ENCODE data around the gene FUT6.

Gene FUT6

DNA sequence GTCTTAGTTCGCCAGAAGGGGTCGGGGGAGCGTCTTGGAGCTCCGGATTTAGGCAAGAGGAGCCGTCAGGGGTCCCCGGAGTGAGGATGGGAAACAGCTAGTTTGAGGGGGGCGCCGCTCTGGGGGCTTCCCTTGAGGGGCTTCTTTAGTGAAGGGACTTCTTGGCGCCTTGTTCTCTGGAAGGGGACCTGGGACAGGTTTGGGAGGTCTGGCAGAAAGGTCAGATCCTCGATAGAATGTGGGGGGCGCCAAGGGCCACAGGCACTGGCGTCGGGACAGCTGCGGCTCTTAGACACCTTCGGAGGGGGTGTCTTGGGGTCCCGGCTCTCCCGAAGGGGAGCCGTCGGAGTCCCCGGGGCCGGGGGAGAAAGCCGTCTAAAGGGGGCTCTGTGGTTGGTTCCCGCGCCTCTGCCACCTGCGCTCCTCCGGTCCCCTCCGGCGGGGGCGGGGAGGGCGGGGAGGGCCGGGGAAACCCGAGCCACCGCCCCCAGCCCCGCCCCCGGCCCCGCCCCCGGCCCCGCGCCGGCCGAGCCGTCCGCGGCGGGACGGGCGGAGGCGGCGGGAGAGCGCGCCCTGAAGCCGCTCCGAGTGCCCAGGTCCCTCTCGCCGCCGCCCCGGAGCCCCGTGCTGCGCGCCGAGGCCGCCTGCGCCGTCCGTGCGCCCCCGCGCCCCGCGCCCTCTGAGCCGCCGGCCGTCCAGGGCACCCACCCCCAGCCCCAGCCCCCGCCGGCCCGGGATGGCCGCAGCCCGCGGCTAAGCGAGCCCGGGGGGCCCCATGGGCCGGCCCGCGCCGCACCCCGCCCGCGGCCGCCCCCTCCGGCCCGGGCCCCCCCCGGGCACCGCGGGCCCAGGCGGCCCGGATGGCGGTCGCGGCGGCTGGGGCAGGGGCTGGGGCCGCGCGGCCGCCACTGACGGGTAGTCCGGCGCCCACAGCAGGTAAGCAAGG lies 34.7 kb downstream of the FUT6 start, which contains the start of gene NRTN:
NRTN (plus strand) TSS at position 552 of the 946 bp plus-strand sequence. CDS start 19,099 bp downstream, outside the sequence.
- peak; percentile 47 for DNase-seq (ENCODE audit: low read depth)

DNA sequence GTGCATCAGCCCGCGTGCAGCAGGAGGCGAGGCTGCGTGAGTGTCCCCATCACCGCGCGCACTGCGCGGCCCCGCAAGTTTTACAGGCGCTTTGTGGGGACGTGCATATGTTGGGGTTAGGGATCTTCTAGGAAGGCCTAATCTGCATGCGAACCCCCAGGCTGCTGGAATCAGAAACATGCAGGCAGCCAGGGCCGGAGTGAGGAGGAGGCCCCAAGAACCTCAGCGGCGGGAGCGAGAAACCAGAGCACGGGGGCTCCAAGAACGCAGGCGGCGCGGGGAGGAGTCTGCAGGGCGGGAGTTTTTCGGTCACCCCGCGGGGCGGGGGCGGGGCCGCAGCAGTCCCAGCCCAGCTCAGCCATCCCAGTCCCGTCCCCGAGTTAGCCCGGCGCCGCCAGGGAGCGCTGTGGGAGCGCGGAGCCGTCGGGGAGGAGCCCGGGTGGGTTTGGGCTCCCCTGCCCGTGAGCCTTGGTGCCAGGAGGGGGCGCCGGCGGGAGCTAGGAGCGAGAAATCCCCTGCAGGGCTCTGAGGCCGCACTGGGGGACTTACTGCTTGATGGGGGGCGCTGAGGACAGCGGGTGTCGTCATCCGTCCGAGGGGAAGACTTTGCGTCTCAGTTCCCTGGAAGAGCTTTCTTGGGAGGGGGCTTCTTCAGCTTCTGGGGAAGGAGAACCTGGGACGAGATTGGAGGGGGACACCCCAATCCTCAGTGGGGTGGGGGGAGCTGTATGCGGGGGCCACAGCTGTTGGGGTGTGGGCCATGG lies 35.6 kb downstream of the FUT6 start:
- peak; percentile 92 for DNase-seq (ENCODE audit: low read depth)

DNA sequence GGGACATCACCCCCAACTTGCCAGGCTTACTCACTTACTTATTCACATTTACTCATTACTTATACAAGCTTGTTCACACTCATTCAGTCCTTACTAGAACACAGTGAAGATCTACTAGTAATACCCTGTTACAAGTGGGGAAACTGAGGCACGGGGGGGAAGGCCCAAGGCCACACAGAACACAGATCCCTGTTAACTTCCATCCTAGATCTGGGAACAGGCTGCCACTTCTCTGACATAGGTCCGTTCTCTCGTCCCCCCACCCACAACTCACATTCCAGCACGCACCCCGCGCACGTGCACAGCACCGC lies 36.1 kb downstream of the FUT6 start:
- no peak for DNase-seq (ENCODE audit: low read depth)

DNA sequence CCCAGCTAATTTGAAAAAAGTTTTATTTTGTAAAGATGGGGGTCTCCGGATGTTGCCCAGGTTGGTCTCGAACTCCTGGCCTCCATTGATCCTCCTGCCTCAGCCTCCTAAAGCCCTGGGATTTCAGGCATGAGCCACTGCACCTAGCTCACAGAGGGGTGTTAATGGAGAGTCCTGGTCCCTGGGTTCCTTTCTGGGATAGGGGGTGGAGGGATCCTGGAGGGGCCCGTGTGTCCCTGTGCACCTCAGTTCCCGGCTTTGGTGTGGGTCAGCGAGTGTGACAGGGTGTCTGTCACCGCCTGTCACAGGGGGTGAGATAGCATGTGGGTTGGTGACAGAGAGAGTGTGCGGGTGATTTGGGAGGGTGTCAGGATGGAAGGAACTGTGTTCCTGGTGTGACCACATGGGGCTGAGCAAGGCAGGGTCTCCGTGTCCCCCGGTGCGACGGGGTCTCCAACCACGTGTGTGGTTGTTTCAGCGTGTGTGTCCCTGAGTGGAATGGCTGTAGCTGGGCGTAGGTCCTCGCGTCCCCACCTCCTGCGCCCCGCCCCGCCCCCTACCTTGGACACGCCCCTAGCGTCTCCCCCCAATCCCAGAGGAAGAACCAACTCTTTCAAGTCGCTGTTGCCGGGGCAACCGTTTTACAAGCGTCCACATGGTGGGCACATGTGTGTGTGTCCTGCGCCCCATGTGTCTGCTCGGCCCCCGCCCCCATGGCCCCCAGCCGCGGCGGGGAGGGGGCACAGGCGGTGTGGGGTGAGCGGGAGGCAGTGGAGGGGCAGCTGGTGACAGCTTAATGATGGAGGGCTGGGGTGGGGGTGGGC lies 37.5 kb downstream of the FUT6 start:
- no peak for DNase-seq (ENCODE audit: low read depth)

DNA sequence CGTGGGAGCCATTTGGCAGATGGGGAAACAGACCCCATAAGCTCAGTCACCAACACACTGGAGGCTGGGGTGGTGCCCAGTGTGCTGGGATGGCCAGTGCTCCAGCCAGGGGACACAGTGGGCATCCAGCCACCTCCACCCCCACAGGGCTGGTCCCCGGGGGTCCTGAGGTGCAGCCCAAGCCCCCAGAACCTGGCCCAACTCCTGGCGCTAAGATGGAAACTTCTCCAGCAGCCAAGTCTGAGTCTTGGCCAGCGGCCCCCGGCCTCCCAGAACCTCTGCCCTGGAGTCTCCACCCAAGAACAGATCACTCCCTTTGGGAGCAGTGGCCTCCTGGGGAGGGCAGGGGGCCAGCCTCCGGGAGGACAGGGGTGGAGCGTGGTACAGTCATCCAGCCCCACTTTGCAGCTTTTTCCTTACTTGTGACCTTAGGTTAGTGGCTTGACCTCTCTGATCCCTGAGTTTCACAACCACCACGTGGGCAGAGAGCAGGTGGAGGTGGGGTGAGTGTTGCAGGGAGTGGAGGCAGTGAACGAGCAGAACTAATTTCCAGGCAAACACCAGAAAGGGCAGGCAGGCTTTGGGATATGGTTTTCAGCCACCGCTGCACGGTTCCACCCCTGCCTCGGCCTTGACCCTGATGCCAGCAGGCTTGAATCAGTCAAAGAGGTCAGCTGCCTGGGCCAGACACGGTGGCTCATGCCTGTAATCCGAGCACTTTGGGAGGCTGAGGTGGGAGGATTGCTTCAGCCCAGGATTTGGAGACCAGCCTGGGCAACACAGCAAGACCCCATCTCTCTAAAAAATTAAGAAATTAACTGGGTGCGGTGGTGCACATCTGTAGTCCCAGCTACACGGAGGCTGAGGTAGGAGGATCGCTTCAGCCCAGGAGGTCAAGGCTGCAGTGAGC lies 38.9 kb downstream of the FUT6 start:
- DNase-seq (ENCODE audit: low read depth), result no peak

DNA sequence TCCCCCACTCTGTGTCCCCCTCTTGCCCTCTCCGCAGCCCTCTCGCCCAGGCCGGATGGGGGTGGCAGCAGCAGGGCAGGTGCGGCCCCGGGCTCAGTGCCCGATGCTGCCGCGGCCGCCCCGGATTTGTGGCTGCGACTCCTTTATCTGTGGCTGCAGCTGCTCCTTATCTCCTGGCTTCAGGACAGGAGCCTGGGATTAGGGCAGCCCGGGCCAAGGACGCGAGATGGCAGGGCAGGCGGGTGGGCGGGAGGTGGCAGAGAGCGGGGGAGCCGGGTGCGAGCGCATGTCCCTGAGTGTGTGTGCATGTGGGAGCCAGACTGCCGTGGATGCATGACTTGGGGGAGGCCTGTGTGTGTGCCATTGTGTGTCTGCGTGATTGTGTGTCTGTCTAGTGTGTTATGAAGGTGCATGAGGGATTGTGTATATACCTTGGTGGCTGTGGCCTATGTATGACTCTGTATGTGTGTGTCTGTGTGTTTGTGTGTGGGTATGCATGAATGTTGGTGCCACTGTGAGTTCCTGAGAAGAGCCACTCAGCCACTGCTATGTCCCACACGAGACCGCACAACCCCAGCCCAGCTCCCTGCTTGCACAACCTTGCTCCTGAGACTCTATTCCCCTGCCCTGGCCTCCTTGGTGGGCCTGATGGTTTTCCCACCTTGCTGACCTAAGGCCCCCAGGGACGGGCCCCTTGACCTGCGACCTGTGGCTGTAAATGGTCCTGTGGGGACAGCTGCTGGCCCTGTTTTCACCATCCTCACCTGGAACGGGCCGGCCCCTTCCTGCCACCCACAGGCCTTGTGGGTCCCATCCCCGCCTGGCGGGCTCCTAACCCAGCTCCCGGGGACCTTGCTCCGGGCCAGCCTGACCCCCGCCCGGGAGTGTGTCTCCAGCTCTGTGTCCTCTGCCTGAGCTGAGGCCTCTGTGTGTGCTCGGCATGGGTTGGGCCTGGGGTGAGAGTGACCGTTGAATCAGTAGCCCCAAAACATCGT lies 40.0 kb downstream of the FUT6 start:
- no peak for DNase-seq (ENCODE audit: low read depth)

DNA sequence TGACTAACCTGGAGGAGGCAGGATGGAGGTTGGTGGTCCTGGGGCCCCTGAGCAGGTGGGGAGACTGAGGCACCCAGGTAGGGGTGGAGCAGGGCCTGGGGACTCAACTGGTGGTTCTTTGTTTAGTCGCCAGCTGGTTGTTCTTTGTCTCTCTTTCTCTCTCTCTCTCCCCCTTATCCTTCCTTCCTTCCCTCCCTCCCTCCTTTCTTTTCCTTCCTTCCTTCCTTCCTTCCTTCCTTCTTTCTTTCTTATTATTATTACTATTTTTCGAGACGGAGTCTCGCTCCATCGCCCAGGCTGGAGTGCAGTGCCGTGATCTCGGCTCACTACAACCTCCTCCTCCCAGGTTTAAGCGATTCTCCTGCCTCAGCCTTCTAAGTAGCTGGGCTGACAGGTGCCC lies 41.3 kb downstream of the FUT6 start:
- no peak for DNase-seq (ENCODE audit: low read depth)

DNA sequence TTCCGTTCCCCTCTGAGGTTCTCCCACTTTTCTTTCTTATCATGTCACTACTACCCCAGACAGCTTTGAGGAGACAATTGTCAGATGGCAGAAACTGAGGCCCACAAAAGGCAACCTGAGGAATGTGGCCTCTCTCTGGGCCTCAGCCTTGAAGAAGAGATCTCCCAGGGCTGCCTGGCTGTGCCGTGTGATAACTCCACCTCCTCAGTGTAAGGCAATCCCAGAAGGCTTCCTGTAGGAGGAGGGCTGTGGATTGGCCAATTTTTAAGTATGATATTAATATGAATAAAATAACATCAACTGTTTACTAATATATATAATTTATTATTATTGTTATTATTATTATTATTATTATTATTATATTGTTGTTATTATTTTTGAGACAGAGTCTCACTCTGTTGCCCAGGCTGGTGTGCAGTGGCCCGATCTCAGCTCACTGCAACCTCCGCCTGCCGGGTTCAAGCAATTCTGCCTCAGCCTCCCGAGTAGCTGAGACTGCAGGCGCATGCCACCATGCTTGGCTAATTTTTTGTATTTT lies 44.1 kb downstream of the FUT6 start:
- DNase-seq (ENCODE audit: low read depth), result no peak

DNA sequence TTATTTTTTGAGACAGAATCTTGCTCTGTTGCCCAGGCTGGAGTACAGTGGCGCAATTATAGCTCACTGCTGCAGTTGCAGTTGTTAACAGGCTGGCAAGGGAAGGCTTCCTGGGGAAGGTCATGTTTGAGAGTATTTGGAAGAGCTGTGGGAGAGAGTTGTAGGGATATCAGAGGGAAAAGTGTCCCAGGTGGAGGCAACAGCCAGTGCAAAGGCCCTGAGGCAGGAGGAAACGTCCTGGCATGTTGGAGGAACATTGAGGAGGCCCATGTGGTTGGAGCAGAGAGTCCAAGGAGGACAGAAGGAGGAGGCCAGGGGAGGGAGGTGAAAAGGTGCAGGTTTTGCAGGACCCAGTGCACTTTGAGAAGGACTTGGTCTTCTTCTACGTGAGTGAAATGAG lies 46.3 kb downstream of the FUT6 start:
- no peak for DNase-seq (ENCODE audit: low read depth)

DNA sequence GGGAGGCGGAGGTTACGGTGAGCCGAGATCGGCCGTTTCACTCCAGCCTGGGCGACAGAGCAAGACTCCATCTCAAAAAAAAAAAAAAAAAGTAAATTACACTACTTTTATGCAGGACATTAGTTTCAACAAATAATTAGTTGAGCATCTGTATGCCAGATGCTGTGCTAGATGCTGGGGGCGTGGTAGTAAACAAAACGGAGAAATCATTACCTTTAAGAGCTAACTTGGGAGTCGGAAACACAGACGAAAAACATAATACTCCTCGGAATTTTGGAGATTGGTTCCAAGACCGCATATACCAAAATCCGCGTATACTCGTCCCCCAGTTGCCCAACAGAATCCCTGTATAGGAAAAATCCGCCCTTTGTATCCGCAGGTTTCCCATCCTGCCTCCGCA lies 47.3 kb downstream of the FUT6 start:
- DNase-seq (ENCODE audit: low read depth), result no peak

DNA sequence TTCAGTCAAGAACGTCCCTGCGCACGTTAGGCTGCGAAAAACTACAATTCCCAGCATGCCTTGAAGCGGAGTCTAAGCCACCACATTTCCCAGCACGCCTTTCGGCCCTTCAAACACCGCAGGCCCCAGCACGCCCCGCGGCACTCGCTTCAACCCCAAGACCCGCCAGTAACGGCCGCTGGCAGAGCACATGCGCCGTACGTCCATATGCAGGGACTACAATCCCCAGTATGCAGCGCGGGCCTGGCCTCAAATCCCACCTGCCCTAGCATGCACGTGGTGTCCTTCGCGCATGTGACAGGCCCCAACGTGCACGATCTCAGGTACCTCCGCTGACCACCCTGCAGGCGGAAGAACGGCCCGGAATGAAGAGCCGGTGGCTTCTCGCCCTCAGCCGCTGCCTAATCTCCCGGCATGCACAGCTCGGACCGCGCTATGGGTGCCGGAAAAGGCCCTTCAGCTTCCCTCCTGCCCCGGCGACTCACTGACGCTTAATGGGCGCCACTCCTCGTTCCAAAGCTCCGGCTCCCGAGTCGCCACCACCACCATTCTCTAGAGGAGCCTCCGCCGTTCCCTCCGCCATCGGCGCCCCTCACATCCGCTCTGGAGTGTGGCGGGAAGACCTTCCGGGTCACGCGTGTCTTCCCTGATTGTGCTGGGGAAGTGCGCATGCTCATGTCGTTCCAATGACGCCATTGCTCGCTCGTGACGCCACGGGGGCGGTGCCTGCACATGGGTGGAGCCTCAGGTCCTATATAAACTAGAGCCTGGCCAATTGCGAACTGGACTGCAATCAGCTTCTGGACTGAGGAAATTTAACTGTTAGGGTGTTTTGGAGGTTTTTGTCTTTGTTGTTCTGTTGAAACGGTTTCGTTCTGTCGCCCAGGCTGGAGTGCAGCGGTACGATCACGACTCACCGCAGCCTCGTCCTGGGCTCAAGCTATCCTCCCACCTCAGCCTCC lies 48.7 kb downstream of the FUT6 start, which contains the start of gene DUS3L:
DUS3L (minus strand) TSS at position 605 of the 962 bp plus-strand sequence; CDS start at position 583, 22 bp downstream.
- DNase-seq (ENCODE audit: low read depth), result peak; percentile 94

DNA sequence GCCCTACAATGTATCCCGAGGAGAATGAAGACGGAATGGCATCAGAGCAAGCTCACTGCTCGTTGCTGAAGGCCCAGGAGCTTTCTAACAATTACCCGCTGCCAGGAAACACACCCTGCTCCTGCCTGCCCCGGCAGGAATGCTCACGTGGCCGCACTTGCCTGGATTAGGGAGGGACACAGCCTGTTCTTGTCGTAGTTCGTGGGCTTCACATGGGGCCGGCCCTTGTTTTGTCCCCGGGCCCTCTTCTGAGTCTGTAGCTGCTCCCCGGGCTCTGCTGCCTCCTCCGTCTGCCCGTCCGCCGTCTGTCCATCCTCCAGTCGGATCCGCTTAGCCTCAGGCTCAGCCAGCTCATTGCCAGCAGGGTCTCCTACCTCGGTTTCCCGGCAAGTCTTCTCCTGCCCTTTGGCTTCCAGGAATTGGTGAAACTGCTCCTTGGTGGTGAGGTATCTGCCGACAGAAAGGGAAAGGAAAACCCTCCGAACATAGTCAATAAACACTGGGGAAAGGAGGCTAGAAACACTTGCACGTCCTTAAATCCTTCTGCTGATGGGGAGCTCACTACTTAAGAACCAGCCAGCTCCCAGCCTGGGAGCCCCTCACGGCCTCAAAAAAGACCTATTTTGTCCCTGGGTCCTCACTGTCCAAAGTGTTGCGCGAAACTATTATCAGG lies 49.5 kb downstream of the FUT6 start:
- no peak for DNase-seq (ENCODE audit: low read depth)

DNA sequence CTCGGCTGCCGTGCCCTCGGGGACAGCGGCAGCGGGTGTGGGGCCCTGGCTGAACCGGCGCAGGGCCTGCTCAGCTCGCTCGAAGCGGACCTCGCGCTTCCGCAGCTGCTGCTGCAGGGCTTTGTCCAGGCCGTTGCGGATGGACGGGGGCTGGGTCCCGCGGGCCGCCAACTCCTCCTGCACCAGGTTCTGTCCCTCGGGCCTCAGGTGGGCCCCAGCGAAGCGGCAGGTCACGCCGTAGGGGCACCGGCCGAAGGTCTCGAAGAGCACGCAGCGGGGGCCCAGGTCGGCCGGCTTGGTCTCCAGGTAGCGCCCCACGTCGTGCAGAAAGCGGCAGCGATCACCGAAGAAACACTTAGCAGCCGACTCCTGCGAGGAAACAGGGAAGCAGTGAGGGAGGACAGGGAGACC lies 50.1 kb downstream of the FUT6 start:
- no peak for DNase-seq (ENCODE audit: low read depth)

DNA sequence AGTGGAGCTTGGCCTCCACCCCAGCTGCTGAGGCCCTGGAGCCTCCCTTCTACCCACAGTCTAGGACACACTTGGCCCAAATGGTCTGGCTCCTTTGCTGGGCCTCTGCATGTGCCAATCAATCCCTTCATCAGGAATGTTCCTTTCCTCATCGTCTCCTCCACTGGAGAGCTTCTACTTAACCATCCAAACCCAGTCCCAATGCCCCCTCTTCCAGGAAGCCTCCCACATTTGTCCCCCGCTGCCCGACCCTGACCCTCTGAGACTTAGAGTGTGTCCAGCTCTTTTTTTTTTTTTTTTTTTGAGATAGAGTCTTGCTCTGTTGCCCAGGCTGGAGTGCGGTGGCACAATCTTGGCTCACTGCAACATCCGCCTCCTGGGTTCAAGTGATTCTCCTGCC lies 51.1 kb downstream of the FUT6 start:
- DNase-seq (ENCODE audit: low read depth), result no peak

DNA sequence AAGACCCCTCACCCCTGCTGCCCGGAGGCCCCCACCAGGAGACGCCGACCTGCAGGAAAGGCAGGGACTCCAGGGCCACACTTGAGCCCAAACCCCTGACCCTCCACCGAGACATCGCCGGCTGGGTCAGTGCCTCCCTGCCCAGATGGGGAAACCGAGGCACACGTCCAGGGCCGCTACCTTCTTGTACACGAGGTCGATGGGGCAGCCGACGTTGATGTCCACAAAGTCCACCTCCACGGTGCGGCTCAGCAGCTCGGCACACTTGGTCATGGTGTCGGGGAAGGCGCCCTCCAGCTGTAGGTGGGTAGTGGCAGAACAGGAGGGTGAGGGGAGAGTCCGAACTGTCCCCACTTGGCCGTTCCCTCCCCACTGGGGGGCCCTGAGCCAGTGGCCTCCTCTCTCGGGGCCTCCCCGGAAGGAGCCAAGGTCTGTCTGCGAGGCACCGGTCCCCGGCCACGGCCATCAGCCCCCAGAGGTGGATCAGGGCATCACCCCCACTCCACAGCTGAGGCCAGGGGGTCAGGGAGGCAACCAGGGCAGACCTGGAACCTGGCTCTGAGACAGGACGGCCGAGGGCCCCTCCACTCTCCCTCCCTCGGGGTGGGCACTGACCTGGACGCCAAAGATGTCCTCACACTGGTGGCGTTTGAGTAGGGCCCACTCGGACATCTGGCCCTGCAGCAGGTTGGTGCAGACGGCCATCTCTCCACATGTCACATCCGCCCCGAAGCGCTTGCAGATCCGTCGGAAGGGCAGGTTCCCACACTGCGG lies 51.9 kb downstream of the FUT6 start:
- DNase-seq (ENCODE audit: low read depth), result no peak

DNA sequence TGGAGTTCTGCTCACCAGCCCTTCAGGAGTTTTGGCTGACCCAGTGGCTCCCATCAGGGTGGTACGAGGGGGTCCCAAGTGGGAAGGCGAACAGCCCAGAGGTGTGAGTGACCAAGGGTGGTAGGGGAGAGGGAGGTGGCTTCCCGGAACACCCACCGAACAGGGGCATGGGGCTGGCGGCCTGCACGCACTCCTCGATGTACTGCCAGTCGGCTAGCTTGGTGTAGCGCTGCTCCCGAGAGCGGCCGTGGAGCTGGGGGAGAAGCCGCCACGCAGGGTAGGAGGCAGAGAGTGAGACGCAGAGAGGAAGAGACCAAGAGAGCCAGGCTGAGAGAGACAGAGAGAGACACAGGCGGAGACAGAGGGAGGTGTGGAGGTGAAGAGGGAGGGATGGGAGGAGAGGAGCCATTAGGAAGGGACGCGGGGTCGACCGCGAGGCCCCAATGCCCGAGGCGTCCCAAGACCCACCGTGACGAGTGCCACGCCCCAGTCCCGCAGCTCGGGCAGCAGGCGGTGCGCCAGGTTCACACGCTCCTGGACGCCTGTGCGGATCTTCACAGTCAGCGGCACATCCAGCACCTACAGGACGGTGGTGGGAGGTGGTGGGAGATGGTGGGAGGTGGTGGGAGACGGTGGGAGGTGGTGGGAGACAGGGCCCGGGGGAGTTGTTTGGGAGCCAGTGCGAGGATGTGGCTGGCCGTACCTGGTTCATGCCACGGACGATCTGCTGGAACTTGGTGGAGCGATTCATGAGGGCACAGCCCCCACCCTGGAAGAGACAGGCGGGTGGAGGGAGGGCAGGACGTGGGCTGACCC lies 52.7 kb downstream of the FUT6 start:
- no peak for DNase-seq (ENCODE audit: low read depth)
